Mucosa of gallbladder (tissue), 1 donor: Measurements from ENCODE around the gene KCNJ12. TPM values are rescaled to one million over a fixed set of nuclear protein-coding genes. Genes with fewer than 3 reads are reported as not detected.
"Not testable (repeated sequence)": the region's sequence is repeated elsewhere in the genome, so short reads cannot be mapped to it uniquely, and the experiment has no call there.

ENCODE experiments used
- DNase-seq: peaks from one replicate; pipeline ENCODE4 v3.0.0-alpha.2; 2020; ENCODE audit warnings: low spot score
- total RNA-seq: library from RNA; stranded (reverse); gene quantifications from one replicate; pipeline ENCODE4 v1.2.1, GENCODE V29; 2021
- donor health status: DM: no; HTN: no; CAD: no.

The KCNJ12 gene
- total RNA-seq, 1 donor from 2014 or later: 2.4 TPM

DNA sequence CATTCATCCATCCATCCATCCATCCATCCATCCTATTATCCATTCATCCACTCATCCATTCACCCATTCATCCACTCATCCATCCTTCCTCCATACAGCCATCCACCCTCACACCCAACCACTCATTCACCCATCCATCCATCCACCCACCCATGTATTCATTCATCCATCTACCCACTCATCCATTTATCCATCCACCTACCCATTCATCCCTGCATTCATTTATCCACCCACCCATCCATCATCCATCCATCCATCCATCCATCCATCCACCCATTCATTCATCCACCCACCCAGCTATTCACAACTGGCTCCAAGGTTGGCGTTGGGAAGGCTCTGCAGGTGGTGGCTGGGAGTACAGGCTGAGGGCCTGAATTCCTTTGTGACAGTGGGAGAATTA is 31.6 kb downstream of the KCNJ12 start:
- not testable (repeated sequence) for DNase-seq

DNA sequence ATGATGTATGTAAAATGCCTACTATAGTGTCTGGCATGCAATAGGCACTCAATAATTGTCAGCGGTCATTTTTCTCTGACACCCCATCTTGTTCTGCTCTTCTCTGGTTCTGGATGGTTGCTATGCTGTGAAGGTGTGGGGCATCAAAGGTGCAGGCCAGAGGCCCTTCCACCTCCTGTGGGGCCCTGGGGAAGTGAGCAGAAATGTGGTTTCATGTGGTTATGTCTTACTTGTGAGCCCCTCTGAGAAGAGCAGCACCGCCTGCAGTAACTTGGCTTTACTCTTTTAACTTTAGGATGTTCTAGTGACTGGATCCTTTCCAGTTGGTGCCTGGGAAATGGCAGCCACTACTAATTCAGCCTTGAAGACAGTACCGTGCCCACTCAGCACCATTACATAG is 32.1 kb downstream of the KCNJ12 start:
- not testable (repeated sequence) for DNase-seq

DNA sequence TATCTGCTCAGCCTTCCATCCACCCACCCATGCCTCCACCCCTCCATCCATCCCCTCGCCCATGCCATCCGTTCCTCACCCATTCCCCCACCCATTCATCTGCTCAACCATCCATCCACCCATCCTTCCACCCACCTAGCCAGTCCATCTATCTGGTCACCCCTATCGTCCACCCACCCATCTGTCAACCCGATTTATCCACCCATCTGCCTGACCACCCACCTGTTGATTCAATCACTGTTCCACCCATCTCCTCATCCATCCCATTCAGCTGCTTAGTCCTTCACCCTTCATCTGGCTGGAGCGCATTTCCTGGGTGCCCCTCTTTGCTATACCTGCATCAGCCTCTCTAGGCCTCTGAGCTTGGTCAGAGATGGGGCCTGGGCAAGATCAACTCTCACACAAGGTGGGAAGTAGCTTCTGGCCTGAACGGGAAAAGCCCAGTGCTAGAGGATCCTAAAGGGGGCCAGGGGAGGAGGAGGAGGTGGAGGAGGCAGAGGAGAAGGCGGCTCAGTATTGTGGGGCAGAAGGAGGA is 32.7 kb downstream of the KCNJ12 start:
- not testable (repeated sequence) for DNase-seq

DNA sequence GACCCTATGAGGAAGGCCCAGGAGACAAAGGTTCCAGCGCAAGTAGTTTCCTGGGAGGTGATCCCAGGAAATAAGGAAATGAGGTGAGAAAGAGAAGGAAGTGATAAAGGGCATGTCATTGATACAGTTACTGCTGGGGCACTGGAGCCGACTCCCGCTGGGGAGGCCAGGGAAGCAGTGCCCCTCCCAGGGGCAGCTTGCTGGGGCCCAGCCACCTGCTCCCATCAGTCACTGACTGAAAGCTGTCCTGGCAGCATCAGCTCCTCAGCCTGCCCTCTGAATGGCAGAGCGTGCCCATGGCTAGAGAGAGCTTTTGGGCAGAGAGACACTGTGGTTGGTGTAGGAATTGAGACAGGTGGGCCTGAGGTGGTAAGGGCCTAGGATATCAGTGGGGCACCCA is 33.2 kb downstream of the KCNJ12 start:
- not testable (repeated sequence) for DNase-seq

- not testable (repeated sequence) for DNase-seq
These were observed 33.8 kb downstream of the KCNJ12 start for GRCh38 chr17:21409971-21410370.

DNA sequence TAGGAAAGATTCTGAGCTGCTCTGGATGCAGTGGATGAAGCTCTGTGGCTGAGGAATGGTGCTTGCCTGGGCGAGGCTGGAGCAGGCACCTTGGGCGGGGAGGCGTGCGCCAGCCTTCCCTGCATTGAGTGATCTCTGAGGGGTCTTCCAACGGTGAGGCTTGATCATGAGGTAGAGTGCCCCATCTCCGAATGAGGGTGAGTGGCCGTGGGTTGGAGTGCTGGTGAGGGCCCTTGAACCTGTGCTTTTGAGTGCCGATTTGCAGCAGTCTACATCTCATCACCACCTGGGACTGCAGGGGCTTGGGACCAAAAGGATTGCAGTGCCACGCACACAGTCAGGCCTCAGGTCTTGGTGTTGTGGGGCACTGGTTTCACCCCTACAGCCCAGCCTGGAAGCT is 34.2 kb downstream of the KCNJ12 start:
- DNase-seq: not testable (repeated sequence)

- not testable (repeated sequence) for DNase-seq
These were observed 34.9 kb downstream of the KCNJ12 start for GRCh38 chr17:21410906-21411678.

DNA sequence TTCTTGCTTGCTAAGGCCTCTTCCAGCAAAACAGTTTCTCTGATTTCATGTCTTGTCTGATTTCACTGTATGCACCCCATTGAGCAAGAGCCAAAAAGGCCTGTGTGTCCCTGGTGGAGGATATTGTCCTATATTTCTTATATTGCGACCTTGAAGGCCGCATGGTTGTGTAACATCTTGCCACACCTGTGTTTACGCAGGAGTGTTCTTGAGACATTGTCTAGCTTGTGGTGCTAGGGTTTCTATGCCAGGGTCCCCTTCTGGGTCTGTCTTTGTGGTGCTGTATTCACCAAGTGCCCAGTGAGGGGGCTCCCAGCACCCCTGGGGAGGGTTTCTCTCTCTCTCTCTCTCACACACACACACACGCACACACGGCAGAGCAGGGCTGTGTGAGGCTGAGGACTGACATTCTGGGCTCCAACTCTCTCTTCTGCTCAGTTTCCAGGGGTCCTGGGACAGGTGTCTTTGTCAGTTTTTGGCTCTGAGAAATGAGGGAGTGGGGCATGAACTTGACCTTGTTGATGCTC is 35.6 kb downstream of the KCNJ12 start:
- not testable (repeated sequence) for DNase-seq

GRCh38 chr17:21412207-21412681 is 36.1 kb downstream of the KCNJ12 start:
- DNase-seq: not testable (repeated sequence)

DNA sequence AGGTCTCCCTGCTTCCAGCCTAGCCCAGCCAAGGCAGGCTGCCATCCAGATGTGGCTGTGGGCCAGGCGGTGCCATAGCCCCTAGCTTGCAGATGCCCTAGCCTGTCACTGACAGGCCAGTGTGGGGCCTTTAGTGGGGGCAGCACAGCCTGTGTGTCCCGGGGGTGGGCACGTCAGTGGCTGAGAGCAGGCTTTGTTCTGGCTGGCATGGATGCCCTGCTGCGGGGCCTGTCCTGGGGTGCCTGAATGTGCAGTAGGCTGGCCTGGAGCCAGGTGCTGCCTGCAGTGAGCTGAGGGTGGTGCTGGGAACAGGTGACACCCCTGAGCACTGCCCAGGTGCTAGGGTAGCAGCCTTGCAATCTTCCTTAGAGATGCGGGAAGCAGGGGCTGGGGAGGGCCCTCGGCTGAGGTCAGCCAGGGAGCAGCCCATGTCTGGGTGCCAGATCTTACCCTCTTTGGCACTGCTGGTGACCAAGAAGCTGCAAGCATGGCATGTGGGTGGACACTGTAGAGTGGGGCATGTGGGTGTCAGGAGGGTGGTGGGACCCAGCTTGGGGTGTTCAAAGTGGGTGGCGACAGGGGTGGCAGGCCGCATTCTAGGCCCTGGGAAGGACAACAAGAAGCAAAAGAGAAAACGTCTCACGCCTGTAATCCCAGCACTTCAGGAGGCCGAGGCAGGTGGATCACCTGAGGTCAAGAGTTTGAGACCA is 37.6 kb downstream of the KCNJ12 start:
- DNase-seq: not testable (repeated sequence)

DNA sequence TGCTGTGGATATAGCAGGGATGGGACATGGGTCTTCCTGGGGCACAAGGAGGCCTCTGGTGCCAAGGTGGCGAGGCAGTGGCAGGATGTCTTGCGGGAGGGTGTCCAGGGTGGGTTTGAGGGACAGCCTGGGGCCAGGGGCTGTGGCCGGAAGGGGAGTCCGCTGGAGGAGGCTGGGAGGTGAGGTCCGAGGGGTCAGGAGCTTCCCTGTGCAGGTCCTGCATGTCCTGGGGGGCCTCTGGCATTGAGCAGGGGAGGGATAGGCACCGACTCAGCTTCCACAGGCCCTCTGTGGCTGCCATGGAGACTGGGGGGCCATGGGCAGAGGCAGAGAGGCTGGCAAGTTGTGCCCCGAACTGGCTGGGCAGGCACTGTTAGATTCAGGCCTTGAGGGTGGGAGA is 38.5 kb downstream of the KCNJ12 start:
- DNase-seq: not testable (repeated sequence)

DNA sequence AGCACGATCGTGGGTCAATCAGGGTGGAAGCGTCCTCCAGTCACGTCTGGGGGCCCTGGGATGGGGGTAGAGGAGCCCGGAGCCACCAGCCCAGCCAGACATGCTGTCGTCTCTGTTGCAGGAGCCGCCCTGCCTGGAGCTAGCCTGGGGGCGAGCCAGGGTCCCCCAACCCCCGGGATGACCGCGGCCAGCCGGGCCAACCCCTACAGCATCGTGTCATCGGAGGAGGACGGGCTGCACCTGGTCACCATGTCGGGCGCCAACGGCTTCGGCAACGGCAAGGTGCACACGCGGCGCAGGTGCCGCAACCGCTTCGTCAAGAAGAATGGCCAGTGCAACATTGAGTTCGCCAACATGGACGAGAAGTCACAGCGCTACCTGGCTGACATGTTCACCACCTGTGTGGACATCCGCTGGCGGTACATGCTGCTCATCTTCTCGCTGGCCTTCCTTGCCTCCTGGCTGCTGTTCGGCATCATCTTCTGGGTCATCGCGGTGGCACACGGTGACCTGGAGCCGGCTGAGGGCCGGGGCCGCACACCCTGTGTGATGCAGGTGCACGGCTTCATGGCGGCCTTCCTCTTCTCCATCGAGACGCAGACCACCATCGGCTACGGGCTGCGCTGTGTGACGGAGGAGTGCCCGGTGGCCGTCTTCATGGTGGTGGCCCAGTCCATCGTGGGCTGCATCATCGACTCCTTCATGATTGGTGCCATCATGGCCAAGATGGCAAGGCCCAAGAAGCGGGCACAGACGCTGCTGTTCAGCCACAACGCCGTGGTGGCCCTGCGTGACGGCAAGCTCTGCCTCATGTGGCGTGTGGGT is 39.2 kb downstream of the KCNJ12 start:
- DNase-seq: not testable (repeated sequence)

DNA sequence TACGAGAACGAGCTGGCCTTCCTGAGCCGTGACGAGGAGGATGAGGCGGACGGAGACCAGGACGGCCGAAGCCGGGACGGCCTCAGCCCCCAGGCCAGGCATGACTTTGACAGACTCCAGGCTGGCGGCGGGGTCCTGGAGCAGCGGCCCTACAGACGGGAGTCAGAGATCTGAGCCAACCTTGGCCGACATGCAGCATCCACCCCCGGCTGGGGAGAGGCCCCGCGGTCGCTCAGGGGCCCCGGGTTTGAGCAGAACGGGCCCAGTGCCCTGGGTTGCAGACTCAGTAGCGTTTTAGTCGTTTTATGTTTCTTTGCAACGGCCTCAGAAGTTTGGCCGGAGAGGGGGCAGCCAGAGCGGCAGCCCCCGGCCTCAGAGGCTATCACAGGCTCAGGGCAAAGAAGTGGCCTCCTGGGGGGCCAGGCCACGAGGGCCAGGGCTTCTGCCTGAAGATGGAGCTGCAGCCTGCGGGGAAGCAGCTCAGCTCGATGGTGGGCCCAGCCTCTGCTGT is 40.4 kb downstream of the KCNJ12 start:
- DNase-seq: not testable (repeated sequence)

DNA sequence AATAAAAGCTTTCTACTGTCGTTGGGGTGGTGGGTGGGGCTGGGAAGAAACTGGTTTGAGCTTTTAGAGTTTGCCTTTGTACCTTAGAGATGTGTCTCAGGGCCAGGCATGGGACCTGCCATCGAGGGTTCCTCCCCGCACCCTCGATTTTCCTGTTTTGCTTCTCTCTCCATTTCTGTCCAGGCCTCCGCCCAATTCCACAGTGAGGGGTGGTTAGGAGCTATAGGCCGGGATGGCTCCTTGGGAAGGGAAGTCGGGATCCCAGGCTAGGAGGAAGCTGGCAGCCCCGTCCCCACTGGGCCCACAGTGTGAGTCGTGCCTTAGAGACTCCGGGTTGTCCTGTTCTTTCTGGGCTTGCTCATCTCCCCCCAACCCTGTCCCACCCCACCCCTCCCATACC is 41.2 kb downstream of the KCNJ12 start:
- not testable (repeated sequence) for DNase-seq

- DNase-seq: no peak
These were observed 41.8 kb downstream of the KCNJ12 start for GRCh38 chr17:21417921-21418320.

DNA sequence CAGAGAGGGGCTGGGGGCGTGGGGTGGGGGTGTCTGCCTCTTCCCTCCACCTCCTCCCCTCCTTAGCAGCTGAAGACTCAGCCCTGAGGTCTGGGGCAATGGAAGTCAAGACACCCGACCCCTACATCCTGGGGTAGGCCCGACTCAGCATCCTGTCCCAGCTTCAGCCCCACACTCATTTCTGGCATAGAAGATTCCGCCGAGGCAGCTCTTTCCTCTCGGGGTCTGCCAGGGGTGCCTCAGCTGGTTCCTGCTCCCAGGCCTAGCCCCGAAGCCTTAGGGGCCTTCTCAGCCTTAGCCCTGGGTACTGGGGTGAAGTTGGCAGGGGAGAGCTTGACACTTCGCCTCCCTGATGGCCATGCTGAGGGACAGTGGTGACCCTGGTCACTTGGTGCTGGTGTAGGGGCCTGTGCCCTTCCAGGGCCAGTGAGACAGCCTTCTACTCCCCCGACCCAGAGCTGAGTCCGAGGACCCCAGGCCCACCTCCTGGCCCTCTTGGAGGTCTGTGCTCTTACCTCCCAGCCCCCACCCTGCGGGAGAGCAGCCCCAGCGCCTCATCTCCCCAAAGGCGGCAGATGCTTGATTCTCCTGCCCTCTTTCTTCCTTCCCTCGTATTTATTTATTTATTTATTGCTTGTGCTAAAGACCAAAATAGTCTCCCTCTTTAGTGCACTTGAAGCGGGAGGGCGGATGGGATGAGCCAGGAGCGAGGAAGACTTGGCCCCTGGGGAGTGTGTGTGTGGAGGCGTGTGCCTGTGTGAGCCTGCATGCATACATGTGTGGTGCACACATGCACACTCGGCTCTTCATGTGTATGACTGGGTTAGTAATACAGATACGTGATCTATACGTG is 42.5 kb downstream of the KCNJ12 start:
- DNase-seq: no peak

- no peak for DNase-seq
These were observed 43.4 kb downstream of the KCNJ12 start for GRCh38 chr17:21419299-21420239.

DNA sequence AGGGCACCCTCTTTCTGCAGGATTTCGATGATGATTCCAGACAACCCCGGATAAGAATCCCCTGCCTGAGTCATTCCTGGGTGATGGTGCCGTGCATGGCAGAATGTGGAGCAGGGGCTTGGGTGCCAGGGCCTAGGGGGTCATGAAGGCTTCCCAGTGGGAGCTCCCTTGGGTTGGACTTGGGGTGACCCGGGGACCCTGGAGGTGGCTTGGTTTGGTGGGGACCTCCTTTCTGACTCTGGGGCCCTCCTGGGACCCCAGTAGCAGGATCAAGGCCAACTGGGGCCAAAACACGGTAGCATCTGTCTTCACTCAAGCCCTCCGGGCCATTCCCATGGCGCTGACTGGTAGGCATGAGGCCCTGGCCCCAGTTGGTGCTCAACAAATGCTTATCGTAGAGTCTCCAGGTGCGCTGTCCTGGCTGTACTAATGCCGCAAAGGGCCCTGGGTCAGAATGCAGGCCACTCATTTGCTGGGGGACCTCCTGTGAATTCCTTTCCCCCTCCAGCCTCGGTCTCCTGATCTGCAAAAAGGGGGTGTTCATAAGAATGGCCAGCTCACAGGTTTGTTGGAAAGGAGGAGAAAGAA is 44.4 kb downstream of the KCNJ12 start:
- DNase-seq: not testable (repeated sequence)
